ENCODE measurements around the gene ZFYVE9. TPM values are rescaled to one million over a fixed set of nuclear protein-coding genes. Genes with fewer than 3 reads are reported as not detected.
"Not testable (repeated sequence)": the region's sequence is repeated elsewhere in the genome, so short reads cannot be mapped to it uniquely, and the experiment has no call there.

The ZFYVE9 gene
- polyA plus RNA-seq, 1 experiment, result 20.7 TPM

DNA sequence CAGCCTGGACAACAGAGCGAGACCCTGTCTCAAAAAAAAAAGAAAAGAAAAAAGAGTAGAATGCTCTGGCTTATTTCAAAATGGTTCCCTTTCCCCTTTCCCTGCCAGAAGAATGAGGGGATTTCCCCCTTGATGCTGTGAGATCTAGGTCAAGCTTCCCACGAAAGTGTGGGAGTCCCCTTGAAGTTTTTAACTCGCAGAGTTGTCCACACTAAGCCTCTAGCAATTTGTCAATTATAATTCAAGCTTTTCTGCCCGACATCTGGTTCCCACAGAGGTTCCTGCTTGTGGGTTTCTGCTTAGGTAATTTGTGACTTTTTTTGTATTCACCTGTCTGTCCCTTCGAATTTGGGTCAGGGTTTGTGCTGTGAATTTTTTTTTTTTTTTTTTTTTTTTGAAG is 62.8 kb downstream of the ZFYVE9 start:
- no peak for TF ChIP-seq CTCF (IDR thresholded peaks at IDR 0.05; ENCODE audit: low read depth, low read length)
- no peak overlapping the region for H3K27ac ChIP-seq (ENCODE audit: low read depth, low read length)
- peaks cover 3% of the 10 kb centered on the region; the same call in 1 of the 2 replicates for H3K9me3 ChIP-seq (ENCODE audit: control insufficient read depth, insufficient read depth, low read length)
- no peak overlapping the region for H3K4me3 ChIP-seq (ENCODE audit: low read depth, low read length)
- no peak for DNase-seq (ENCODE audit: low read depth, low spot score)
- ChIA-PET CTCF (interaction anchor here (1.0 kb wide), 1 partner anchor 10 kb away, joined by 4 read pairs; no protein-coding TSS in a partner anchor), POLR2A (no interaction called here)
- no peaks in the 10 kb centered on the region for H3K27me3 ChIP-seq (ENCODE audit: control insufficient read depth, insufficient read depth, low read length)

- CTCF ChIA-PET; H3K4me3 ChIP-seq (ENCODE audit: low read depth, low read length); H3K27me3 ChIP-seq (ENCODE audit: control insufficient read depth, insufficient read depth, low read length); H3K27ac ChIP-seq (ENCODE audit: low read depth, low read length); POLR2A ChIA-PET; DNase-seq (ENCODE audit: low read depth, low spot score); H3K9me3 ChIP-seq (ENCODE audit: control insufficient read depth, insufficient read depth, low read length): not testable (repeated sequence)
Observed at GRCh38 chr1:52206686-52207085, 64.8 kb downstream of the ZFYVE9 start.

- no peaks in the 10 kb centered on the region for H3K27me3 ChIP-seq (ENCODE audit: control insufficient read depth, insufficient read depth, low read length)
- DNase-seq (ENCODE audit: low read depth, low spot score), result no peak
- no peaks in the 10 kb centered on the region for H3K9me3 ChIP-seq (ENCODE audit: control insufficient read depth, insufficient read depth, low read length)
- POLR2A ChIA-PET, result no interaction called here
- CTCF ChIA-PET, result no interaction called here
- no peak overlapping the region for H3K4me3 ChIP-seq (ENCODE audit: low read depth, low read length)
- no peak overlapping the region for H3K27ac ChIP-seq (ENCODE audit: low read depth, low read length)
- TF ChIP-seq CTCF (IDR thresholded peaks at IDR 0.05; ENCODE audit: low read depth, low read length), result no peak
Observed at GRCh38 chr1:52209429-52209828, 67.5 kb downstream of the ZFYVE9 start.

DNA sequence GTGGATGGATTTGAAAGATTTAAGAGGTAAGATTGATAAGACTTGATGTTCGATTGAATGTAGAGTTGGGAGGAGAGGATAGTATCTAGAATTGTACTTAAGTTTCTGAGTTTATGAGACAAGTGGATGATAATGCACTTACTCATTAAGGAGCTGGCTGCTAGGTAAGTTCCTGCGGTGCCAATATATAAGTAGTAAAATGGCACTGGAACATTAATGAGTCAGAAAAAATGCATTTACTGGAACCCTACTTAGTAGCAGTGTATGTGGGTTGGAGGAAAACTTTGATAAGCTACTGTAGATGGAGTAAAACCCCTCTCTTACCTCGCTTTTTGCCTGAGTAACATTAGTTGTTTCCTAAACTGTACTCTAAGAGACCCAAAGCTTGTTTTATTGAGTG is 68.2 kb downstream of the ZFYVE9 start:
- no peaks in the 10 kb centered on the region for H3K27me3 ChIP-seq (ENCODE audit: control insufficient read depth, insufficient read depth, low read length)
- no peaks in the 10 kb centered on the region for H3K9me3 ChIP-seq (ENCODE audit: control insufficient read depth, insufficient read depth, low read length)
- DNase-seq (ENCODE audit: low read depth, low spot score), result no peak
- no peak overlapping the region for H3K27ac ChIP-seq (ENCODE audit: low read depth, low read length)
- ChIA-PET POLR2A (no interaction called here), CTCF (no interaction called here)
- H3K4me3 ChIP-seq (ENCODE audit: low read depth, low read length), result no peak overlapping the region
- TF ChIP-seq CTCF (IDR thresholded peaks at IDR 0.05; ENCODE audit: low read depth, low read length), result no peak

DNA sequence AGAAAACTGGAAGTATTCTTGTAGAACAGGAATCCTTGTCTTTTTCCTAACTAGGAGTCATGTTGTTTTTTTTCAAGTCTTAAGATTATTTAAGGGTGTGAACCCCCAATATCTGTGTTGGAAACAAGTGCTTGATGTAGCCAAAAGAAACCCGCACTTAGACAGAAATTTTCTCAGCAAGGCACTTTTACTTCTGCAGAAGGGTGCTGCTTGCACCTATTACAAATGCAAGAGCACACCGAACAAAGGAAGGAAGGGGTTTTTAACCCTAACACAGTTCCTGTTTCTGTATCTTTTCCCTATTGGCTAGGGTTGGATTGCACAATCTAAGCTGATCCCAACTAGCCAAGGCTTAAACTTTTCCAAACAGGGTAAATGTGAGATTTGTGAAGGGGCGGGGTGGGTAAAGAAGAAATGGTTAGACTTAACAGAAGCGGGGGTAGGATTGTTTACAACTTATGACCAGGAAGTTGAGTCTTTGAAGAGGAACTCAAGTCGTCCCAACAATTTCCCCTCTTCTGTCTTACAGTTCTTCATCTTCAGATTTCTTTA is 75.1 kb downstream of the ZFYVE9 start:
- peaks cover 11% of the 10 kb centered on the region for H3K9me3 ChIP-seq (ENCODE audit: control insufficient read depth, insufficient read depth, low read length)
- no peak for TF ChIP-seq CTCF (IDR thresholded peaks at IDR 0.05; ENCODE audit: low read depth, low read length)
- no peak overlapping the region for H3K4me3 ChIP-seq (ENCODE audit: low read depth, low read length)
- ChIA-PET CTCF (no interaction called here), POLR2A (no interaction called here)
- DNase-seq (ENCODE audit: low read depth, low spot score), result no peak
- no peaks in the 10 kb centered on the region for H3K27me3 ChIP-seq (ENCODE audit: control insufficient read depth, insufficient read depth, low read length)
- no peak overlapping the region for H3K27ac ChIP-seq (ENCODE audit: low read depth, low read length)

DNA sequence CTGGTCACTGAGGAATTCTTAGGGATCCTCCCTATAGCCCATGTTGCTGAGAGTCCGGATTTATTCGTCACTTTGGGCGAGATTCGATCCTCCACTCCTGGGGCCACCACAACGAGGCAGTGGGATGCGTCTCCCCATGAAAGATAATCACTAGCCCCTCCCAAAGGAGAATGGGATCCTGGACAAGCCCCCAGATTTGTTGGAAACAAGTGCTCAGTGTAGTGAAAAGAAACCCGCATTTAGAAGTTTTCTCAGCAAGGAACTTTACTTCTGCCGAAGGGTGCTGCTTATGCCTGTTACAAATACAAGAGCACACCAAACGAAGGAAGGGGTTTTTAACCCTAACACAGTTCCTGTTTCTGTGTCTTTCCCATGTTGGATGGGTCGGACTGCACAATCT is 83.3 kb downstream of the ZFYVE9 start:
- no peak overlapping the region for H3K4me3 ChIP-seq (ENCODE audit: low read depth, low read length)
- no peak for TF ChIP-seq CTCF (IDR thresholded peaks at IDR 0.05; ENCODE audit: low read depth, low read length)
- ChIA-PET POLR2A (no interaction called here), CTCF (no interaction called here)
- no peak overlapping the region for H3K27ac ChIP-seq (ENCODE audit: low read depth, low read length)
- no peaks in the 10 kb centered on the region for H3K27me3 ChIP-seq (ENCODE audit: control insufficient read depth, insufficient read depth, low read length)
- no peak for DNase-seq (ENCODE audit: low read depth, low spot score)
- H3K9me3 ChIP-seq (ENCODE audit: control insufficient read depth, insufficient read depth, low read length), result peaks cover 23% of the 10 kb centered on the region

Measured in AG04450 (cell line).